Skeletal muscle satellite cell (primary cell): Measurements from ENCODE around the gene THAP11.
A peak's percentile ranks its signal among the peaks of the same experiment; 100 is the strongest.

Experiments used
- H3K27me3 ChIP-seq: 2 replicates; pipeline ENCODE4 v1.7.0; 2013; ENCODE audit warnings: low read length; ENCODE audit not compliant: control insufficient read depth, insufficient read depth
- H3K36me3 ChIP-seq: 2 replicates; pipeline ENCODE4 v1.7.0; 2013; ENCODE audit warnings: mild to moderate bottlenecking, control low read depth, low read length; ENCODE audit not compliant: insufficient read depth
- H3K4me1 ChIP-seq: 2 replicates; pipeline ENCODE4 v1.7.0; 2013; ENCODE audit warnings: low read length; ENCODE audit not compliant: control insufficient read depth, insufficient read depth
- H3K4me2 ChIP-seq: 2 replicates; pipeline ENCODE4 v1.7.0; 2013; ENCODE audit warnings: mild to moderate bottlenecking, low read length
- H3K4me3 ChIP-seq: 2 replicates; pipeline ENCODE4 v1.7.0; 2013; ENCODE audit warnings: low read length
- H3K9ac ChIP-seq: 2 replicates; pipeline ENCODE4 v1.7.0; 2013; ENCODE audit warnings: mild to moderate bottlenecking, low read depth, low read length, moderate library complexity
- H3K9me3 ChIP-seq: replicated peaks from 2 replicates; pipeline ENCODE4 v1.7.0; 2013; ENCODE audit warnings: mild to moderate bottlenecking, control low read depth, low read length

Gene THAP11

GRCh38 chr16:67841198-67841815, 813 bp upstream of the THAP11 start:
- peak overlapping the region; percentile 91 for H3K4me3 ChIP-seq
- H3K36me3 ChIP-seq: no peaks in the 10 kb centered on the region
- no peaks in the 10 kb centered on the region for H3K27me3 ChIP-seq
- no peaks in the 10 kb centered on the region for H3K9me3 ChIP-seq
- H3K4me1 ChIP-seq: peaks cover 42% of the 10 kb centered on the region
- H3K9ac ChIP-seq: peak overlapping the region; percentile 91
- peak overlapping the region; percentile 93 for H3K4me2 ChIP-seq

GRCh38 chr16:67842509-67843342, 606 bp downstream of the THAP11 start:
- Histone ChIP-seq H3K4me2 (peak overlapping the region; percentile 93), H3K36me3 (no peaks in the 10 kb centered on the region), H3K27me3 (no peaks in the 10 kb centered on the region), H3K4me3 (peak overlapping the region; percentile 91), H3K4me1 (peaks cover 42% of the 10 kb centered on the region), H3K9me3 (no peaks in the 10 kb centered on the region), H3K9ac (peak overlapping the region; percentile 91)

GRCh38 chr16:67843343-67843765, 1.2 kb downstream of the THAP11 start:
- Histone ChIP-seq H3K4me3 (peak overlapping the region; percentile 91), H3K9me3 (no peaks in the 10 kb centered on the region), H3K36me3 (no peaks in the 10 kb centered on the region), H3K4me2 (peak overlapping the region; percentile 93), H3K4me1 (peaks cover 49% of the 10 kb centered on the region), H3K27me3 (no peaks in the 10 kb centered on the region), H3K9ac (peak overlapping the region; percentile 91)

GRCh38 chr16:67844497-67844896, 2.4 kb downstream of the THAP11 start:
- Histone ChIP-seq H3K27me3 (no peaks in the 10 kb centered on the region), H3K4me1 (peaks cover 49% of the 10 kb centered on the region), H3K4me2 (peak overlapping the region; percentile 93), H3K9ac (peak overlapping the region; percentile 91), H3K9me3 (no peaks in the 10 kb centered on the region), H3K36me3 (peaks cover 4% of the 10 kb centered on the region), H3K4me3 (peak overlapping the region; percentile 91)

- Histone ChIP-seq H3K36me3 (peaks cover 6% of the 10 kb centered on the region), H3K27me3 (no peaks in the 10 kb centered on the region), H3K4me1 (peaks cover 49% of the 10 kb centered on the region), H3K9ac (peak overlapping the region; percentile 99), H3K4me3 (peak overlapping the region; percentile 88), H3K9me3 (no peaks in the 10 kb centered on the region), H3K4me2 (peak overlapping the region; percentile 93)
These were observed 3.4 kb downstream of the THAP11 start for GRCh38 chr16:67845291-67846062.

GRCh38 chr16:67846063-67846319, 3.9 kb downstream of the THAP11 start:
- peaks cover 8% of the 10 kb centered on the region for H3K36me3 ChIP-seq
- no peaks in the 10 kb centered on the region for H3K27me3 ChIP-seq
- peak overlapping the region; percentile 99 for H3K9ac ChIP-seq
- peaks cover 49% of the 10 kb centered on the region for H3K4me1 ChIP-seq
- peak overlapping the region; percentile 88 for H3K4me3 ChIP-seq
- H3K4me2 ChIP-seq: peak overlapping the region; percentile 93
- H3K9me3 ChIP-seq: no peaks in the 10 kb centered on the region

GRCh38 chr16:67846320-67847063, 4.4 kb downstream of the THAP11 start, which contains the start of gene NUTF2:
NUTF2 (plus strand) TSS chr16:67846933; CDS start chr16:67865131, 18,198 bp downstream.
- Histone ChIP-seq H3K9ac (peak within 1 kb of the TSS; percentile 99), H3K4me2 (peak within 1 kb of the TSS; percentile 93)

GRCh38 chr16:67847064-67847861, 5.1 kb downstream of the THAP11 start, which contains the start of gene CENPT:
CENPT (minus strand) TSS chr16:67847693; CDS start chr16:67833859, 13,834 bp downstream.
- peak within 1 kb of the TSS; percentile 88 for H3K4me3 ChIP-seq
- no peaks in the 10 kb centered on the region for H3K9me3 ChIP-seq
- peak within 1 kb of the TSS; percentile 99 for H3K9ac ChIP-seq
- H3K27me3 ChIP-seq: no peaks in the 10 kb centered on the region
- H3K4me1 ChIP-seq: peaks cover 44% of the 10 kb centered on the region
- H3K4me2 ChIP-seq: peak within 1 kb of the TSS; percentile 93
- peaks cover 8% of the 10 kb centered on the region for H3K36me3 ChIP-seq

More at GRCh38 chr16:67846320-67847063, 4.4 kb downstream of the THAP11 start, which contains the start of gene NUTF2:
- peak within 1 kb of the TSS; percentile 88 for H3K4me3 ChIP-seq
- H3K27me3 ChIP-seq: no peaks in the 10 kb centered on the region
- no peaks in the 10 kb centered on the region for H3K9me3 ChIP-seq
- H3K36me3 ChIP-seq: peaks cover 8% of the 10 kb centered on the region
- peaks cover 46% of the 10 kb centered on the region for H3K4me1 ChIP-seq

GRCh38 chr16:67848118-67848517, 6.0 kb downstream of the THAP11 start:
- H3K4me1 ChIP-seq: peaks cover 39% of the 10 kb centered on the region
- H3K4me3 ChIP-seq: peak overlapping the region; percentile 88
- H3K9me3 ChIP-seq: no peaks in the 10 kb centered on the region
- peaks cover 8% of the 10 kb centered on the region for H3K36me3 ChIP-seq
- no peaks in the 10 kb centered on the region for H3K27me3 ChIP-seq
- H3K4me2 ChIP-seq: peak overlapping the region; percentile 93
- peak overlapping the region; percentile 99 for H3K9ac ChIP-seq

GRCh38 chr16:67853670-67854069, 11.6 kb downstream of the THAP11 start:
- Histone ChIP-seq H3K4me3 (no peak overlapping the region), H3K27me3 (no peaks in the 10 kb centered on the region), H3K4me1 (peaks cover 30% of the 10 kb centered on the region)

More at GRCh38 chr16:67853670-67854069, 11.6 kb downstream of the THAP11 start:
- H3K9me3 ChIP-seq: no peaks in the 10 kb centered on the region
- H3K9ac ChIP-seq: no peak overlapping the region
- H3K4me2 ChIP-seq: no peak overlapping the region
- peaks cover 8% of the 10 kb centered on the region for H3K36me3 ChIP-seq
